HEK293 (cell line): ENCODE measurements around the gene FLT4.

Experiments used
- CTCF ChIA-PET: fragments of 350-600 bp; formaldehyde crosslinking; extraction: SDS; loops from one replicate; lab custom pipeline; 2021; ENCODE audit warnings: antibody characterized with exemption; lab: Yijun Ruan, JAX
- POLR2A ChIA-PET: fragments of 300-600 bp; formaldehyde crosslinking; extraction: SDS; loops from one replicate; lab custom pipeline; 2020; ENCODE audit warnings: antibody characterized with exemption, inconsistent platforms; lab: Yijun Ruan, JAX
- H3K27ac ChIP-seq: fragments of 200-500 bp; sonication (Bioruptor generic); 2 replicates; pipeline ENCODE4 v1.5.1; 2014; ENCODE audit warnings: low read depth, low read length, control low read depth, inconsistent platforms; ENCODE audit errors: extremely low read depth
- H3K36me3 ChIP-seq, 2 experiments: fragments of 200-500 bp in 1 of 2; sonication (Bioruptor generic) in 1 of 2; 1 replicate in 1 of 2; 2 replicates in 1 of 2; pipeline ENCODE4 v1.5.1; 2014 to 2017; ENCODE audit warnings: inconsistent platforms in 2 of 2, low read length in 2 of 2; ENCODE audit not compliant: control insufficient read depth in 2 of 2, insufficient read depth in 1 of 2
- H3K4me1 ChIP-seq: fragments of 200-500 bp; sonication (Bioruptor generic); 2 replicates; pipeline ENCODE4 v1.5.1; 2014; ENCODE audit warnings: mild to moderate bottlenecking, low read length, inconsistent platforms; ENCODE audit not compliant: control insufficient read depth, insufficient read depth
- H3K4me3 ChIP-seq: 2 replicates; pipeline ENCODE4 v1.5.1; 2011; ENCODE audit warnings: low read depth, mild to moderate bottlenecking, control low read depth, low read length, moderate library complexity
- H3K9me3 ChIP-seq: fragments of 200-500 bp; sonication (Bioruptor generic); 2 replicates; pipeline ENCODE4 v1.5.1; 2014; ENCODE audit warnings: low read depth, low read length, inconsistent platforms; ENCODE audit not compliant: control insufficient read depth, insufficient read depth
- GLI4 ChIP-seq: fragments of 450-650 bp; formaldehyde crosslinking; IDR thresholded peaks from 2 replicates; pipeline ENCODE4 v1.5.1; 2016; ENCODE audit warnings: missing biosample characterization, missing genetic modification characterization
- MEIS1 ChIP-seq: sonication (generic); formaldehyde crosslinking; IDR thresholded peaks from 2 replicates; pipeline ENCODE4 v1.8.1; 2022; ENCODE audit warnings: missing genetic modification reagents, mild to moderate bottlenecking, borderline replicate concordance
- RBAK ChIP-seq: fragments of 450-650 bp; formaldehyde crosslinking; IDR thresholded peaks from 2 replicates; pipeline ENCODE4 v1.5.1; 2016; ENCODE audit warnings: missing biosample characterization, missing genetic modification characterization
- SETDB1 ChIP-seq: IDR thresholded peaks from one replicate; pipeline ENCODE4 v1.6.1; 2017; ENCODE audit warnings: mild to moderate bottlenecking, low read length, moderate library complexity, mixed read lengths; ENCODE audit not compliant: insufficient read length
- ZNF10 ChIP-seq: fragments of 450-650 bp; formaldehyde crosslinking; IDR thresholded peaks from 2 replicates; pipeline ENCODE4 v1.5.1; 2017; ENCODE audit warnings: missing biosample characterization, missing genetic modification characterization
- ZNF138 ChIP-seq: fragments of 450-650 bp; formaldehyde crosslinking; IDR thresholded peaks from 2 replicates; pipeline ENCODE4 v1.5.1; 2016; ENCODE audit warnings: missing biosample characterization, missing genetic modification characterization, borderline replicate concordance
- ZNF157 ChIP-seq: fragments of 450-650 bp; formaldehyde crosslinking; IDR thresholded peaks from 2 replicates; pipeline ENCODE4 v1.5.1; 2016; ENCODE audit warnings: missing biosample characterization, missing genetic modification characterization
- ZNF16 ChIP-seq: fragments of 450-650 bp; formaldehyde crosslinking; IDR thresholded peaks from 2 replicates; pipeline ENCODE4 v1.5.1; 2016; ENCODE audit warnings: low read depth, missing biosample characterization, missing genetic modification characterization
- ZNF366 ChIP-seq: fragments of 450-650 bp; formaldehyde crosslinking; conservative IDR thresholded peaks from 2 replicates; pipeline ENCODE4 v1.5.1; 2016; ENCODE audit warnings: missing biosample characterization, missing genetic modification characterization
- ZNF391 ChIP-seq: fragments of 450-650 bp; formaldehyde crosslinking; IDR thresholded peaks from 2 replicates; pipeline ENCODE4 v1.5.1; 2016; ENCODE audit warnings: low read depth, missing biosample characterization, missing genetic modification characterization, borderline replicate concordance
- ZNF561 ChIP-seq: fragments of 450-650 bp; IDR thresholded peaks from 2 replicates; pipeline ENCODE4 v1.5.1; 2018; ENCODE audit warnings: missing biosample characterization, missing genetic modification characterization, borderline replicate concordance
- ZNF76 ChIP-seq: fragments of 450-650 bp; formaldehyde crosslinking; IDR thresholded peaks from 2 replicates; pipeline ENCODE4; 2016; ENCODE audit warnings: low read depth, missing biosample characterization, missing genetic modification characterization, borderline replicate concordance
- ZNF777 ChIP-seq: fragments of 450-650 bp; formaldehyde crosslinking; IDR thresholded peaks from 2 replicates; pipeline ENCODE4 v1.5.1; 2017; ENCODE audit warnings: missing biosample characterization, missing genetic modification characterization, borderline replicate concordance
- ZSCAN23 ChIP-seq: fragments of 450-650 bp; formaldehyde crosslinking; IDR thresholded peaks from 2 replicates; pipeline ENCODE4 v1.5.1; 2016; ENCODE audit warnings: missing biosample characterization, missing genetic modification characterization
- TF ChIP-seq, protein P1 (sequence below): fragments of 450-650 bp; formaldehyde crosslinking; IDR thresholded peaks from 2 replicates; pipeline ENCODE4 v1.5.1; 2016; ENCODE audit warnings: missing biosample characterization, missing genetic modification characterization
- TF ChIP-seq, protein P2 (sequence below): fragments of 450-650 bp; formaldehyde crosslinking; IDR thresholded peaks from 2 replicates; pipeline ENCODE4 v1.5.1; 2016; ENCODE audit warnings: missing biosample characterization, missing genetic modification characterization, low read depth
- TF ChIP-seq, protein P3 (sequence below): fragments of 450-650 bp; formaldehyde crosslinking; IDR thresholded peaks from 2 replicates; pipeline ENCODE4 v1.5.1; 2016; ENCODE audit warnings: missing biosample characterization, missing genetic modification characterization
- TF ChIP-seq, protein P4 (sequence below): fragments of 450-650 bp; formaldehyde crosslinking; IDR thresholded peaks from 2 replicates; pipeline ENCODE4 v1.5.1; 2016; ENCODE audit warnings: missing biosample characterization, missing genetic modification characterization

FLT4 gene

DNA sequence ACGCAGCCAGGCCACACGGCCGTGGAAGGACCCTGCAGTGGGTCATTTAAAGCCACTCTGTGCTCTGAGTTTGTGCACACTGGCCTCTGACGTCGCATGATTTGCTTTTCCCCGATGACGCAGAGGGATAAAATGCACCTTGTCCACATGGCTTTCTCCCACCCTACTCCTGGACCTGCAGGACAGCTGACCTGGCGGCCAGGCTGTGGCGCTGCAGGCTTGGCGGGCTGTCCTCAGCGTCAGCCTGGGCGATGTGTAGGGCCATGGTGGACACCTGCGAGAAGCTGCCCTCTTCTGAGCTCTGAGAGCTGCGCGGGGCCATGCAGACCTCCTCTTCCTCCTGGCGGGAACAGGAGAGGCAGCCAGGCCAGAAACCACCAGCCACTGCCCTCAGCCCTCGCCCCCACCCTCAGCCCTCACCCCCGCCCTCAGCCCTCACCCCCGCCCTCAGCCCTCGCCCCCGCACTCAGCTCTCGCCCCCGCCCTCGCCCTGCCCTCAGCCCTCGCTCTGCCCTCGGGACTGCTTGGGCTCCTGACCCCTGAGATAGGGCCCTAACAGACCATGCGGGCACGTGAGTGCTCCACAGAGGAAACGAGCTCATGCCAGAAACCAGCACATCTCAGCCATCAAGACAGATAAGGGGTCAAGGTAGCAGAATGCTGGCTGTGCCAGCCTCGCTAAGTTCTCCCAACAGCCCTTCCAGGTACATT is 38.1 kb downstream of the FLT4 start:
- ChIA-PET CTCF (no interaction called here), POLR2A (interaction anchor here (0.7 kb wide), 1 partner anchor 879 kb away, joined by 6 read pairs; the partner anchor contains the start of gene MAML1)
- H3K27ac ChIP-seq: no peak overlapping the region
- H3K36me3 ChIP-seq: peaks cover 0 to 29% of the 10 kb centered on the region in 2 experiments; a peak in 2 of 3 replicates
- H3K4me3 ChIP-seq: no peak overlapping the region
- TF ChIP-seq, protein P1, sequence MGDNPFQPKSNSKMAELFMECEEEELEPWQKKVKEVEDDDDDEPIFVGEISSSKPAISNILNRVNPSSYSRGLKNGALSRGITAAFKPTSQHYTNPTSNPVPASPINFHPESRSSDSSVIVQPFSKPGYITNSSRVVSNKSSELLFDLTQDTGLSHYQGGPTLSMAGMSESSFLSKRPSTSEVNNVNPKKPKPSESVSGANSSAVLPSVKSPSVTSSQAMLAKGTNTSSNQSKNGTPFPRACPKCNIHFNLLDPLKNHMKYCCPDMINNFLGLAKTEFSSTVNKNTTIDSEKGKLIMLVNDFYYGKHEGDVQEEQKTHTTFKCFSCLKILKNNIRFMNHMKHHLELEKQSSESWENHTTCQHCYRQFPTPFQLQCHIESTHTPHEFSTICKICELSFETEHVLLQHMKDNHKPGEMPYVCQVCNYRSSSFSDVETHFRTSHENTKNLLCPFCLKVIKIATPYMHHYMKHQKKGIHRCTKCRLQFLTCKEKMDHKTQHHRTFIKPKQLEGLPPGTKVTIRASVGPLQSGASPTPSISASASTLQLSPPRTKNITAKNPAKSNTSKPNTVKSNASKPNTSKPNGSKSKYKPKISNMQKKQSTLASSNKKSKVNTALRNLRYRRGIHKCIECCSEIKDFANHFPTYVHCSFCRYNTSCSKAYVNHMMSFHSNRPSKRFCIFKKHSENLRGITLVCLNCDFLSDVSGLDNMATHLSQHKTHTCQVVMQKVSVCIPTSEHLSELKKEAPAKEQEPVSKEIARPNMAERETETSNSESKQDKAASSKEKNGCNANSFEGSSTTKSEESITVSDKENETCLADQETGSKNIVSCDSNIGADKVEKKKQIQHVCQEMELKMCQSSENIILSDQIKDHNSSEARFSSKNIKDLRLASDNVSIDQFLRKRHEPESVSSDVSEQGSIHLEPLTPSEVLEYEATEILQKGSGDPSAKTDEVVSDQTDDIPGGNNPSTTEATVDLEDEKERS (tag by site-specific recombination): no peak
- no peak for TF ChIP-seq ZNF391 (tag by site-specific recombination)
- no peak for TF ChIP-seq SETDB1
- no peak for TF ChIP-seq ZNF561 (tag by site-specific recombination)
- no peak for TF ChIP-seq ZNF366 (tag by site-specific recombination)
- TF ChIP-seq, protein P2, sequence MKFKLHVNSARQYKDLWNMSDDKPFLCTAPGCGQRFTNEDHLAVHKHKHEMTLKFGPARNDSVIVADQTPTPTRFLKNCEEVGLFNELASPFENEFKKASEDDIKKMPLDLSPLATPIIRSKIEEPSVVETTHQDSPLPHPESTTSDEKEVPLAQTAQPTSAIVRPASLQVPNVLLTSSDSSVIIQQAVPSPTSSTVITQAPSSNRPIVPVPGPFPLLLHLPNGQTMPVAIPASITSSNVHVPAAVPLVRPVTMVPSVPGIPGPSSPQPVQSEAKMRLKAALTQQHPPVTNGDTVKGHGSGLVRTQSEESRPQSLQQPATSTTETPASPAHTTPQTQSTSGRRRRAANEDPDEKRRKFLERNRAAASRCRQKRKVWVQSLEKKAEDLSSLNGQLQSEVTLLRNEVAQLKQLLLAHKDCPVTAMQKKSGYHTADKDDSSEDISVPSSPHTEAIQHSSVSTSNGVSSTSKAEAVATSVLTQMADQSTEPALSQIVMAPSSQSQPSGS (tag by site-specific recombination): no peak
- TF ChIP-seq, protein P3, sequence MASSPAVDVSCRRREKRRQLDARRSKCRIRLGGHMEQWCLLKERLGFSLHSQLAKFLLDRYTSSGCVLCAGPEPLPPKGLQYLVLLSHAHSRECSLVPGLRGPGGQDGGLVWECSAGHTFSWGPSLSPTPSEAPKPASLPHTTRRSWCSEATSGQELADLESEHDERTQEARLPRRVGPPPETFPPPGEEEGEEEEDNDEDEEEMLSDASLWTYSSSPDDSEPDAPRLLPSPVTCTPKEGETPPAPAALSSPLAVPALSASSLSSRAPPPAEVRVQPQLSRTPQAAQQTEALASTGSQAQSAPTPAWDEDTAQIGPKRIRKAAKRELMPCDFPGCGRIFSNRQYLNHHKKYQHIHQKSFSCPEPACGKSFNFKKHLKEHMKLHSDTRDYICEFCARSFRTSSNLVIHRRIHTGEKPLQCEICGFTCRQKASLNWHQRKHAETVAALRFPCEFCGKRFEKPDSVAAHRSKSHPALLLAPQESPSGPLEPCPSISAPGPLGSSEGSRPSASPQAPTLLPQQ: no peak
- no peak for TF ChIP-seq ZNF157
- no peak for TF ChIP-seq RBAK
- TF ChIP-seq MEIS1 (CRISPR knock-in tag): no peak
- TF ChIP-seq ZNF76 (tag by site-specific recombination): no peak
- no peak for TF ChIP-seq ZNF777 (tag by site-specific recombination)
- TF ChIP-seq ZNF10 (tag by site-specific recombination): no peak
- no peak for TF ChIP-seq ZSCAN23 (tag by site-specific recombination)
- TF ChIP-seq ZNF138: no peak
- no peak for TF ChIP-seq GLI4 (tag by site-specific recombination)
- TF ChIP-seq ZNF16 (tag by site-specific recombination): no peak
- TF ChIP-seq, protein P4, sequence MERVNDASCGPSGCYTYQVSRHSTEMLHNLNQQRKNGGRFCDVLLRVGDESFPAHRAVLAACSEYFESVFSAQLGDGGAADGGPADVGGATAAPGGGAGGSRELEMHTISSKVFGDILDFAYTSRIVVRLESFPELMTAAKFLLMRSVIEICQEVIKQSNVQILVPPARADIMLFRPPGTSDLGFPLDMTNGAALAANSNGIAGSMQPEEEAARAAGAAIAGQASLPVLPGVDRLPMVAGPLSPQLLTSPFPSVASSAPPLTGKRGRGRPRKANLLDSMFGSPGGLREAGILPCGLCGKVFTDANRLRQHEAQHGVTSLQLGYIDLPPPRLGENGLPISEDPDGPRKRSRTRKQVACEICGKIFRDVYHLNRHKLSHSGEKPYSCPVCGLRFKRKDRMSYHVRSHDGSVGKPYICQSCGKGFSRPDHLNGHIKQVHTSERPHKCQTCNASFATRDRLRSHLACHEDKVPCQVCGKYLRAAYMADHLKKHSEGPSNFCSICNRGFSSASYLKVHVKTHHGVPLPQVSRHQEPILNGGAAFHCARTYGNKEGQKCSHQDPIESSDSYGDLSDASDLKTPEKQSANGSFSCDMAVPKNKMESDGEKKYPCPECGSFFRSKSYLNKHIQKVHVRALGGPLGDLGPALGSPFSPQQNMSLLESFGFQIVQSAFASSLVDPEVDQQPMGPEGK (tag by site-specific recombination): no peak
- H3K9me3 ChIP-seq: no peaks in the 10 kb centered on the region
- no peaks in the 10 kb centered on the region for H3K4me1 ChIP-seq
